Measurements from ENCODE around the gene NCF2.

NCF2 gene

GRCh38 chr1:183582021-183582713 is 8.1 kb downstream of the NCF2 start:
- no peak for DNase-seq

GRCh38 chr1:183580281-183580682 is 10.0 kb downstream of the NCF2 start:
- no peak for DNase-seq

GRCh38 chr1:183578856-183579255 is 11.4 kb downstream of the NCF2 start:
- no peak for DNase-seq

GRCh38 chr1:183577897-183578465 is 12.3 kb downstream of the NCF2 start:
- DNase-seq, result no peak

GRCh38 chr1:183576537-183576936 is 13.7 kb downstream of the NCF2 start:
- DNase-seq, result no peak

GRCh38 chr1:183575606-183576005 is 14.7 kb downstream of the NCF2 start:
- no peak for DNase-seq

- no peak for DNase-seq
Observed at GRCh38 chr1:183572721-183573120, 17.5 kb downstream of the NCF2 start.

- DNase-seq, result no peak
Observed at GRCh38 chr1:183571678-183572268, 18.5 kb downstream of the NCF2 start.

GRCh38 chr1:183570451-183570850 is 19.8 kb downstream of the NCF2 start:
- no peak for DNase-seq

GRCh38 chr1:183569801-183570200 is 20.5 kb downstream of the NCF2 start:
- no peak for DNase-seq

- DNase-seq, result no peak
Observed at GRCh38 chr1:183569141-183569540, 21.1 kb downstream of the NCF2 start.

- no peak for DNase-seq
Observed at GRCh38 chr1:183568176-183569021, 21.9 kb downstream of the NCF2 start.

- no peak for DNase-seq
Observed at GRCh38 chr1:183567584-183567983, 22.7 kb downstream of the NCF2 start.

GRCh38 chr1:183566026-183566425 is 24.2 kb downstream of the NCF2 start:
- DNase-seq, result no peak

GRCh38 chr1:183565261-183565660 is 25.0 kb downstream of the NCF2 start:
- no peak for DNase-seq

- no peak for DNase-seq
Observed at GRCh38 chr1:183562701-183563100, 27.6 kb downstream of the NCF2 start.

- no peak for DNase-seq
Observed at GRCh38 chr1:183559061-183559460, 31.2 kb downstream of the NCF2 start.

GRCh38 chr1:183554577-183554976 is 35.7 kb downstream of the NCF2 start:
- no peak for DNase-seq

- no peak for DNase-seq
Observed at GRCh38 chr1:183553764-183554163, 36.5 kb downstream of the NCF2 start.

GRCh38 chr1:183553331-183553730 is 36.9 kb downstream of the NCF2 start:
- DNase-seq, result no peak

GRCh38 chr1:183552891-183553290 is 37.4 kb downstream of the NCF2 start:
- DNase-seq, result no peak

GRCh38 chr1:183552441-183552840 is 37.8 kb downstream of the NCF2 start:
- DNase-seq, result no peak

- no peak for DNase-seq
Observed at GRCh38 chr1:183551924-183552323, 38.3 kb downstream of the NCF2 start.

GRCh38 chr1:183550915-183551314 is 39.3 kb downstream of the NCF2 start:
- DNase-seq, result no peak

Measured in stimulated activated naive CD4-positive, alpha-beta T cell treated with Interleukin-2 at 50 U/mL for 16 hours (primary cell).